T-helper 1 cell treated with Interleukin-12 subunit alpha and Interleukin-12 subunit beta and Interleukin-4 antibody, amounts not matched to agents 30 ng/mL and 1 ng/mL, for 36 hours (primary cell): ENCODE results near the gene SPHK1. TPM values are rescaled to one million over a fixed set of nuclear protein-coding genes. Genes with fewer than 3 reads are reported as not detected.

Experiments used
- intact Hi-C: fragments of 100-400 bp; cut with micrococcal nuclease; formaldehyde crosslinking; loops from one replicate; pipeline ENCODE4 v1.15.1; 2024
- total RNA-seq: library from RNA; stranded (reverse); gene quantifications from 2 replicates; pipeline ENCODE4 v1.2.3, GENCODE V29; 2022

Gene SPHK1
- total RNA-seq, 1 donor from 2014 or later, result 2.5 TPM

GRCh38 chr17:76431509-76431908 is 47.1 kb downstream of the SPHK1 start:
- intact Hi-C loops, result no loop called here

- intact Hi-C loops, result no loop called here
These were observed 47.6 kb downstream of the SPHK1 start for GRCh38 chr17:76432004-76432403.

DNA sequence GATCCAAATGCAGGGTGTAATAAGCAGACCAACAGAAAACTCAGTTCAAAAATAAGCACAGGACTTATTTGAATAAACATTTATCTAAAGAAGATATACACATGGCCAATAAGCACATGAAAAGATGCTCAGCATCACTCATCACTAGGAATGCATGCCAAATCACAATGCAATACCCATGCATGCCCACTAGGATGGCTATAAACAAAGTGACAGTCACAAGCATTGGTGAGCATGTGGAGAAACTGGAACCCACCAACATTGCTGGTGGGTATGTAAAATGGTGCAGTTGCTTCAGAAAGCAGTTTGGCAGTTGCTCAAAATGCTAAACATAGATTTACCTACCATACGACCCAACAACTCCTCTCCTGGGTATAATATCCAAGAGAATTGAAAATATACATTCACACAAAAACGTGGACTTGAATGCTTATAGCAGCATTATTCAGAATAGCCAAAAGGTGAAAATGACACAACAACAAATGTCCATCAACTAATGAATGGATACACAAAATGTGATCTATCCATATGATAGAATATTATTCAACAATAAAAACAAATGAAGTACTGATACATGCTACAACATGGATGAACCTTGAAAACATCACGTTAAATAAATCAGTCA is 48.4 kb downstream of the SPHK1 start:
- intact Hi-C loops, result no loop called here

DNA sequence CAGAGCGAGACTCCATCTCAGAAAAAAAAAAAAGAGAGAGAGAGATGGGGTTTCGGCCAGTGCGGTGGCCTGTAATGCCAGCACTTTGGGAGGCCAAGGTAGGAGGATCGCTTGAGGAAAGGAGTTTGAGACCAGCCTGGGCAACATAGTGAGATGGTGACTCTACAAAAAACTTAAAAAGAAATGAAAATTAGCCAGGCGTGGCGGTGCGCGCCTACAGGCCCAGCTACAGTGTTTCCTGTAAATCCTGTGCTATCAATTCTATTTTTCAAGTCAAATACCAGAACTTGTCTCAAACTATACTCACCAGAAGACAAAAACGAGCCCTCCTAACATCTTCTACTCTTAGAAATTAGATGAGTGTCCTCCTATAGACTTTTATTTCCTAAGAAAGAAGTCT is 49.3 kb downstream of the SPHK1 start:
- intact Hi-C loops, result no loop called here

- intact Hi-C loops, result no loop called here
These were observed 50.5 kb downstream of the SPHK1 start for GRCh38 chr17:76434870-76435269.

DNA sequence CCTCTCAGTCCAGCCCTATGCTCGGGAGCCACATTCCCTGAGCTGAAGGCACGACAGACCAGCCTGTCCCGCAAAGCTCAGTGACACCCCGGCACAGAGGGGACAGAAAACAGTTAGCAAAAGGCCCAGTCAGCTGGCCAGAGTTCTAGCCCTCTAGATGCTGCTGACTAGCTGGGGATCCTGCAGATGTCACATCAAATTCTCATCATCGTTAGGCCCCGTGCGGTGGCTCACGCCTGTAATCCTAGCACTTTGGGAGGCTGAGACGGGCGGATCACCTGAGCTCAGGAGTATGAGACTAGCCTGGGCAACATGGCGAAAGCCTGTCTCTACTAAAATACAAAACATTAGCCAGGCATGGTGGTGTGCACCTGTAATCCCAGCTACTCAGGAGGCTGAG is 51.3 kb downstream of the SPHK1 start:
- intact Hi-C loops, result no loop called here

Other genes with a start within 250 kb of the SPHK1 start
- gene FOXJ1, start 243.4 kb upstream of the SPHK1 start, total RNA-seq, result 0.22 and 0.32 TPM in 2 replicates
- gene RNF157, start 144.1 kb upstream of the SPHK1 start, total RNA-seq, result 104 and 107 TPM in 2 replicates
- gene UBALD2, start 119.3 kb upstream of the SPHK1 start, total RNA-seq, result 287 and 292 TPM in 2 replicates
- gene QRICH2, start 76.3 kb upstream of the SPHK1 start, total RNA-seq, result 4.2 and 5.1 TPM in 2 replicates
- 48.0 and 48.8 TPM in 2 replicates for gene PRPSAP1, start 30.7 kb upstream of the SPHK1 start, total RNA-seq
- gene UBE2O, start 68.5 kb downstream of the SPHK1 start, total RNA-seq, result 41.2 and 41.9 TPM in 2 replicates
- gene AANAT, start 83.0 kb downstream of the SPHK1 start, total RNA-seq, result not detected in 2 replicates
- gene RHBDF2, start 116.8 kb downstream of the SPHK1 start, total RNA-seq, result 94.0 and 97.1 TPM in 2 replicates
- 0.29 TPM in 2 replicates for gene CYGB, start 153.1 kb downstream of the SPHK1 start, total RNA-seq
- not detected in 2 replicates for gene PRCD, start 155.4 kb downstream of the SPHK1 start, total RNA-seq
- not detected in 2 replicates for gene ST6GALNAC2, start 201.3 kb downstream of the SPHK1 start, total RNA-seq